Stimulated activated CD4-positive, alpha-beta T cell treated with anti-CD3 and anti-CD28 coated beads, Interleukin-1b, Interleukin-23, amount 100 ng/mL, for 1 hour (primary cell): ENCODE results near the gene CLDN9.
A peak's percentile ranks its signal among the peaks of the same experiment; 100 is the strongest.

Experiments used
- DNase-seq, 2 donors: peaks; one replicate each; pipeline ENCODE4 v3.0.0-alpha.2; 2020; ENCODE audit warnings: low read depth in 2 of 2

Gene CLDN9

GRCh38 chr16:3012828-3013420 lies at the start of gene CLDN9:
CLDN9 (plus strand) TSS chr16:3012923; CDS start chr16:3013363, 440 bp downstream.
- no peak for DNase-seq

- DNase-seq: no peak
Observed at GRCh38 chr16:2963074-2963722, 49.5 kb upstream of the CLDN9 start.

- no peak for DNase-seq
Observed at GRCh38 chr16:2963723-2964474, 48.8 kb upstream of the CLDN9 start, which contains the start of gene KREMEN2. KREMEN2 (plus strand) TSS chr16:2964275; CDS start chr16:2964521, 246 bp downstream.

GRCh38 chr16:2964475-2965336 lies 48.0 kb upstream of the CLDN9 start:
- DNase-seq: no peak

GRCh38 chr16:2966043-2966807 lies 46.5 kb upstream of the CLDN9 start:
- no peak for DNase-seq

GRCh38 chr16:2966808-2967191 lies 45.9 kb upstream of the CLDN9 start:
- no peak for DNase-seq

- DNase-seq: no peak
Observed at GRCh38 chr16:2967211-2967631, 45.5 kb upstream of the CLDN9 start.

- DNase-seq: no peak
Observed at GRCh38 chr16:2967721-2968161, 45.0 kb upstream of the CLDN9 start.

- no peak for DNase-seq
Observed at GRCh38 chr16:2968368-2968737, 44.4 kb upstream of the CLDN9 start.

GRCh38 chr16:2968738-2969544 lies 43.8 kb upstream of the CLDN9 start, which contains the start of gene PAQR4:
PAQR4 (plus strand) TSS chr16:2969348; CDS start chr16:2969675, 327 bp downstream.
- DNase-seq: peak; percentile 32 to 56

GRCh38 chr16:2969545-2970521 lies 42.9 kb upstream of the CLDN9 start:
- DNase-seq: peak in 1 of 2 donors; percentile 47

GRCh38 chr16:2970563-2970962 lies 42.2 kb upstream of the CLDN9 start:
- DNase-seq: no peak

- no peak for DNase-seq
Observed at GRCh38 chr16:2971134-2971984, 41.4 kb upstream of the CLDN9 start.

GRCh38 chr16:2971985-2972784 lies 40.5 kb upstream of the CLDN9 start:
- no peak for DNase-seq

- no peak for DNase-seq
Observed at GRCh38 chr16:2973093-2973492, 39.6 kb upstream of the CLDN9 start.

- no peak for DNase-seq
Observed at GRCh38 chr16:2973605-2974318, 39.0 kb upstream of the CLDN9 start.
